ENCODE results near the gene DGKE.
A peak's percentile ranks its signal among the peaks of the same experiment; 100 is the strongest.

DNA sequence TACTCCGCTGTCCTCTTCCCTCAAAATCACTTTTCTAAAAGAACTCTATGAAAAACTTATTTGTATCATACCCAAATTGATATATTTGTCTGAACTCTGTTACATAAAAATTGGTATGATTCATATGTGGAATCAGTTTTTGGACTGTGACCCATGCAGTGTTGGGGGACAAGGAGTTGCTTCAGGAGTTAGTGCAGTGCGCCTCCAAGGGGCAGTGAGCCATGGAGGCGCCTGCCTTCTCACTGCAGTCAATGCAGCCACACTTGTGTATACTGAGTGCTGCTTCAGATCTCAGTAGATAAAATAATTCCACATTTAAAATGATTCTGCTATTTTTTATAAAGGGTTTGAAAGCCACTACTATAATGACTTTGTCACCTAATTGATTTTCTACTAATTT is 32.5 kb downstream of the DGKE start:
- TF ChIP-seq, protein P1, sequence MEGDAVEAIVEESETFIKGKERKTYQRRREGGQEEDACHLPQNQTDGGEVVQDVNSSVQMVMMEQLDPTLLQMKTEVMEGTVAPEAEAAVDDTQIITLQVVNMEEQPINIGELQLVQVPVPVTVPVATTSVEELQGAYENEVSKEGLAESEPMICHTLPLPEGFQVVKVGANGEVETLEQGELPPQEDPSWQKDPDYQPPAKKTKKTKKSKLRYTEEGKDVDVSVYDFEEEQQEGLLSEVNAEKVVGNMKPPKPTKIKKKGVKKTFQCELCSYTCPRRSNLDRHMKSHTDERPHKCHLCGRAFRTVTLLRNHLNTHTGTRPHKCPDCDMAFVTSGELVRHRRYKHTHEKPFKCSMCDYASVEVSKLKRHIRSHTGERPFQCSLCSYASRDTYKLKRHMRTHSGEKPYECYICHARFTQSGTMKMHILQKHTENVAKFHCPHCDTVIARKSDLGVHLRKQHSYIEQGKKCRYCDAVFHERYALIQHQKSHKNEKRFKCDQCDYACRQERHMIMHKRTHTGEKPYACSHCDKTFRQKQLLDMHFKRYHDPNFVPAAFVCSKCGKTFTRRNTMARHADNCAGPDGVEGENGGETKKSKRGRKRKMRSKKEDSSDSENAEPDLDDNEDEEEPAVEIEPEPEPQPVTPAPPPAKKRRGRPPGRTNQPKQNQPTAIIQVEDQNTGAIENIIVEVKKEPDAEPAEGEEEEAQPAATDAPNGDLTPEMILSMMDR (IDR thresholded peaks at IDR 0.05; ENCODE audit: poor library complexity), result peak; percentile 6
- no peak for TF ChIP-seq EZH2 (IDR thresholded peaks at IDR 0.05; ENCODE audit: borderline replicate concordance)
